ENCODE data around the gene ZNF385B. TPM values are rescaled to one million over a fixed set of nuclear protein-coding genes. Genes with fewer than 3 reads are reported as not detected.

ZNF385B gene
- total RNA-seq, 1 donor from 2014 or later: 0.11 TPM

GRCh38 chr2:179626261-179626660 lies 235.2 kb downstream of the ZNF385B start:
- DNase-seq (ENCODE audit: low spot score in 2 of 2, unreplicated experiment in 2 of 2): no peak
- H3K9me3 Mint-ChIP-seq: peaks cover 6% of the 10 kb centered on the region
- TF ChIP-seq CTCF (IDR thresholded peaks at IDR 0.05; ENCODE audit: unreplicated experiment): no peak
- no peak overlapping the region for H3K4me3 Mint-ChIP-seq
- H3K36me3 Mint-ChIP-seq: peaks cover 2% of the 10 kb centered on the region
- no peak overlapping the region for H3K27ac Mint-ChIP-seq
- no peaks in the 10 kb centered on the region for H3K27me3 Mint-ChIP-seq (ENCODE audit: low read depth)
- H3K4me1 Mint-ChIP-seq: peaks cover 6% of the 10 kb centered on the region

- DNase-seq (ENCODE audit: low spot score in 2 of 2, unreplicated experiment in 2 of 2): no peak
- no peak overlapping the region for H3K27ac Mint-ChIP-seq
- TF ChIP-seq CTCF (IDR thresholded peaks at IDR 0.05; ENCODE audit: unreplicated experiment): no peak
- H3K4me3 Mint-ChIP-seq: no peak overlapping the region
- H3K36me3 Mint-ChIP-seq: no peaks in the 10 kb centered on the region
- peaks cover 7% of the 10 kb centered on the region for H3K9me3 Mint-ChIP-seq
- H3K4me1 Mint-ChIP-seq: peaks cover 6% of the 10 kb centered on the region
- H3K27me3 Mint-ChIP-seq (ENCODE audit: low read depth): no peaks in the 10 kb centered on the region
Observed at GRCh38 chr2:179622635-179623300, 238.6 kb downstream of the ZNF385B start.

GRCh38 chr2:179622112-179622511 lies 239.3 kb downstream of the ZNF385B start:
- H3K4me1 Mint-ChIP-seq: peaks cover 6% of the 10 kb centered on the region

GRCh38 chr2:179619947-179620467 lies 241.4 kb downstream of the ZNF385B start:
- Mint-ChIP-seq H3K27me3 (ENCODE audit: low read depth) (no peaks in the 10 kb centered on the region), H3K36me3 (no peaks in the 10 kb centered on the region), H3K27ac (no peak overlapping the region)

More at GRCh38 chr2:179622112-179622511, 239.3 kb downstream of the ZNF385B start:
- no peak overlapping the region for H3K27ac Mint-ChIP-seq
- H3K36me3 Mint-ChIP-seq: no peaks in the 10 kb centered on the region
- TF ChIP-seq CTCF (IDR thresholded peaks at IDR 0.05; ENCODE audit: unreplicated experiment): no peak
- no peak overlapping the region for H3K4me3 Mint-ChIP-seq
- H3K9me3 Mint-ChIP-seq: peaks cover 7% of the 10 kb centered on the region
- no peak for DNase-seq (ENCODE audit: low spot score in 2 of 2, unreplicated experiment in 2 of 2)
- H3K27me3 Mint-ChIP-seq (ENCODE audit: low read depth): no peaks in the 10 kb centered on the region

GRCh38 chr2:179614121-179614520 lies 247.3 kb downstream of the ZNF385B start:
- Mint-ChIP-seq H3K4me1 (peaks cover 2% of the 10 kb centered on the region), H3K27ac (no peak overlapping the region), H3K36me3 (no peaks in the 10 kb centered on the region), H3K27me3 (ENCODE audit: low read depth) (no peaks in the 10 kb centered on the region), H3K4me3 (no peak overlapping the region), H3K9me3 (peaks cover 16% of the 10 kb centered on the region)
- TF ChIP-seq CTCF (IDR thresholded peaks at IDR 0.05; ENCODE audit: unreplicated experiment): no peak
- no peak for DNase-seq (ENCODE audit: low spot score in 2 of 2, unreplicated experiment in 2 of 2)

More at GRCh38 chr2:179619947-179620467, 241.4 kb downstream of the ZNF385B start:
- Mint-ChIP-seq H3K4me1 (no peaks in the 10 kb centered on the region), H3K9me3 (peaks cover 7% of the 10 kb centered on the region), H3K4me3 (no peak overlapping the region)
- TF ChIP-seq CTCF (IDR thresholded peaks at IDR 0.05; ENCODE audit: unreplicated experiment): no peak
- no peak for DNase-seq (ENCODE audit: low spot score in 2 of 2, unreplicated experiment in 2 of 2)
